ENCODE measurements around the gene UGGT1.

The UGGT1 gene

GRCh38 chr2:128108166-128108565, 17.2 kb downstream of the UGGT1 start:
- no peak for DNase-seq (ENCODE audit: low spot score)

GRCh38 chr2:128109243-128109642, 18.2 kb downstream of the UGGT1 start:
- DNase-seq (ENCODE audit: low spot score), result no peak

GRCh38 chr2:128115921-128116623, 25.1 kb downstream of the UGGT1 start:
- no peak for DNase-seq (ENCODE audit: low spot score)

GRCh38 chr2:128134573-128134972, 43.6 kb downstream of the UGGT1 start:
- DNase-seq (ENCODE audit: low spot score), result no peak

DNA sequence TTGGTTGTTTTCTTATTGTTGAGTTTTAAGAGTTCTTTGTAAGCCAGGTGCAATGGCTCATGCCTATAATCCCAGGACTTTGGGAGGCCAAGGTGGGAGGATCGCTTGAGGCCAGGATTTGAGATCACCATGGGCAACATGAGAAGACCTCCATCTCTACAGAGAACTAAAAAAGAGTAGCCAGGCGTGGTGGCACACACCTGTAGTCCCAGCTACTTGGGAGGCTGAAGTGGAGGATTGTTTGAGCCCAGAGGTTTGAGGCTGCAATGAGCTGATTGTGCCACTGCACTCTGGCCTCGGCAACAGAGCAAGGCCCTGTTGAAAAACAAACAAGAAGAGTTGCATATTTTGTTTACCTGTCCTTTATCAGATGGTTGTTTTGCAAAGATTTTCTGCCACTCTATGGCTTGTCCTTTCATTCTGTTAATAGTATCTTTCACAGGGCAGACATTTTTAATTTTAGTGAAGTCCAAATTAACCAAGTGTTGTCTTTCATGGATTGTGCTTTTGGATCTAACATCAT, 46.2 kb downstream of the UGGT1 start:
- DNase-seq (ENCODE audit: low spot score), result no peak

DNA sequence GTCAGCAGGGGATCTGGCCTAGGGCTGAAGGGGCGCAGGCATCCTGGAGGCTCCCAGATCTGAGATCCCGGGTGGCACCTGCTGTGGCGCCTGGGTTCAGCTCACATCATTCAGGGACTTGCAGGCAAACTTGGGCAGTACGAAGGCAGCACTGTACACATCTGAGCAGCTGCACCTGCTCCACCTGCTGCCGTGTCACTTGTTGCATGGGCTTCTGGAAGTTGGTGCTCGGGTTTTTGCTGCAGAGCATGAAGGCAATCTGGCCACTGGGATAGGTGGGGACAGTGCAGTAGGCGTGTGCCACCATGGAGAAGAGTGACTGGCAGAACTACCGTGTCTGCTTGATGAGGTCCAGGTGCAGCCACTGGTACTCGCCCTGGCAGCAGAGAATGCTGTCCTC, 48.6 kb downstream of the UGGT1 start:
- no peak for DNase-seq (ENCODE audit: low spot score)

GRCh38 chr2:128145651-128146050, 54.7 kb downstream of the UGGT1 start:
- DNase-seq (ENCODE audit: low spot score), result no peak

GRCh38 chr2:128153786-128154185, 62.8 kb downstream of the UGGT1 start:
- DNase-seq (ENCODE audit: low spot score), result no peak

DNA sequence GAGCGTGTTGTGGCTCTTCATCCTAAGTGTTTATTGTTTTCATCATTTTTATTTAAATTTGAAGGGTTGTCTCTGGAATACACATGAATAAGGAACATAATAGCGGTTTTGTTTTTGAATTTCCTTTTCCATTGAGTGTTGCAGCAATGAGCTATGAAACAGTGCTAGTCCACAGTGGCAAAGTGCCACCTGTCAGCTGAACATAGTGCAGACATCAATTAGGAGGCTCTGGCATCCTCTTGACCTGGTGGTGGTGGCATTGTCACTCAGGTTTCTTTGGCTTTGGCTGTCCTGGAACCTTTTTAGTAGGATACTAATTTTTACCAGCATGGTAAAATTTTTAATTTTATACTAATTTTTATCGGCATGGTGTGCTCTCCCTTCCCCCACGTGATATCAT, 63.2 kb downstream of the UGGT1 start:
- no peak for DNase-seq (ENCODE audit: low spot score)

- DNase-seq (ENCODE audit: low spot score), result no peak
Observed at GRCh38 chr2:128155970-128156369, 65.0 kb downstream of the UGGT1 start.

DNA sequence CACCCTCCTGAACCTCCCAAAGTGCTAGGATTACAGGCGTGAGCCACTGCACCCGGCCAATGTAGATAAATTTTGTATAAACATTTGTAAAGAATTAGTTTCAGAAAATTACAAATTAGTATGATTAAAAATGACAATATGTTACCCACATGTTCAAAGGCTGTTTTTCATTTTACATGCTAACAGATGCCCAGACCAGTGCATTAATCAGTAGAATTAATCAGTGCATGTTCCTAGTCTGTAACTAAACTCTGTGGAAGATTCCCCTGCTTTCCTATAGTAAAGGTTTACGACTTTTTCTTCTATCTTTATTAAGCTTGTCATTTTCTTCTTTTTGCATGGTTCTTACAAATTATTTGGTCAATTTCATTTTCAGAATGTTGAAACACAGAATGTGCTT, 65.8 kb downstream of the UGGT1 start:
- DNase-seq (ENCODE audit: low spot score), result no peak

- no peak for DNase-seq (ENCODE audit: low spot score)
Observed at GRCh38 chr2:128157644-128158043, 66.6 kb downstream of the UGGT1 start.

DNA sequence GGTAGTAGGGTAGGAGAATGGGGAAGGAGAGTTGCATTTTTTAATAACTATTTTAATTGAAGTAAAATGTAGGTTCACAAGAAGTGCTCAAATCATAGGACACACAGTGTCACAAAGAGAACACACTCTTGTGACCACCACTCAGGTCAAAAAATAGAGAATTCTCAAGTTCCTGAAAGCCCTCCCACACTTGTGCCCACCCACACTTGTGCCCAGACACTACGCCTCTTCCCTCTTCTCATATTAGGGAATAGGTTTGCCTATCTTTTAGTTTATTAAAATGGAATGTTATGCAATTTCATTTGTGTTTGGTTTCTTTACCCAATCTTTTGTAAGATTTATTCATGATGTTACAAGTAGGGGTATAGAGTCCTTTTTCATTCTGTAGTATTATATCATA, 67.2 kb downstream of the UGGT1 start:
- no peak for DNase-seq (ENCODE audit: low spot score)

DNA sequence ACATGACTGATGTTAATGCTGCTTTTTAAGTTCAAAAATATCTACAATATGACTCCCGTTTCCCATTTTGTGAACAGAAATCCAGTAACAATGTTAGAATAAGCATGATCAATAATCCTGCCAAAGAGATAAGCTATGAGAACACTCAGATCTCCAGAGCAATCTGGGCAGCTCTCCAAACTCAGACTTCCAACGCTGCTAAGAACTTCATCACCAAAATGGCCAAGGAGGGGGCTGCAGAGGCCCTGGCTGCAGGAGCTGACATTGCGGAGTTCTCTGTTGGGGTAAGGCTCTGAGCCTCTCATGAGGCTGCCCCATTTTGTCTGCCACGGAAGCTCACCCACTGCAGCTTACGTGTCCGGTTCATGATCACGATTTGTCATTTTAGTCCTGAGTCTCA, 68.4 kb downstream of the UGGT1 start:
- no peak for DNase-seq (ENCODE audit: low spot score)

DNA sequence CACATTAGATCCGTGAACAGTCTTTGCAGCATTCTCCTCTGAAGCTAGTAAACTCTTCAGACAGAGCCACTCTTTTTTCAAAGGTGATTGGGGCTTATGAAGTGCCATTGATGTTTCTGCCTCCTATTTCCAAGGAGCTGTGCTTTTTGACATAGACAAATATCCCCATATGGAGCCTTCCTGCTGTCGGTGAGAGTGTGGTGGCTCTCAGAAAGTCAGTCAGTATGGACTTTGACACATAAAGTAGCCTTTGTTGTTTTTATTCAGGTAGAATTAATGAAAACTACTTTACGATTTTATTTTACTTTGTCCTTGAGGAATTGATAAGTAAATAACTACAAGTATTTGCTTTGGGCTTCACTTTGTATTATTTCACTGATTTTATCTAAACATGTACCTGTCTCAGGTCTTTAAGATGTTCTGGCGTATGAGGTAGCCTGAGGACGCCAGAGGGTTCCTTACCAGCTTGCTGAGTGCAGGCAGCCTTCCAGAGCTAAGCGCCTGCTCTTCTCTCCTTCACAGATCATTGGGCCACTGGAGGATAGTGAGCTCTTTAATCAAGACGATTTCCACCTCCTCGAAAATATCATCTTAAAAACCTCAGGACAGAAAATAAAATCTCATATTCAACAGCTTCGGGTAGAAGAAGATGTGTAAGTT, 69.7 kb downstream of the UGGT1 start:
- no peak for DNase-seq (ENCODE audit: low spot score)

GRCh38 chr2:128162266-128162665, 71.3 kb downstream of the UGGT1 start:
- no peak for DNase-seq (ENCODE audit: low spot score)

DNA sequence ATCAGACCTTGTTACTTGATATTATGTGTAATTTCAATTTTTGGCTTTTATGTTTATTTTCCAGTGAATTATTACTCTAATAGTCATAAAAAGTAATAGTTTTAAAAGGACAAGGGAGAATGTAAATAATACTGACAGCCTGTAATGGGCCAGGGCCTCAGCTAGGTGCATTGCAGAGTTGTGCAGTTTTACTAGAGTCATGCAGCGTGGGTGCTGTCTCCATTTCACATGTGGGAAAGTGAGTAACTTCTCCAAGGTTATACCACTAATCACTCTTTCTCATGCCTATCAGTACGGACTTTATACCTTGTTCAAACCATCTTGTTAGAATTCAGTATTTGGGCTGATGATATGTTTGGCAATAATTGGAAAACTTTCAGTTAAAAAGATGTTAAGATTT, 73.3 kb downstream of the UGGT1 start:
- DNase-seq (ENCODE audit: low spot score), result no peak

DNA sequence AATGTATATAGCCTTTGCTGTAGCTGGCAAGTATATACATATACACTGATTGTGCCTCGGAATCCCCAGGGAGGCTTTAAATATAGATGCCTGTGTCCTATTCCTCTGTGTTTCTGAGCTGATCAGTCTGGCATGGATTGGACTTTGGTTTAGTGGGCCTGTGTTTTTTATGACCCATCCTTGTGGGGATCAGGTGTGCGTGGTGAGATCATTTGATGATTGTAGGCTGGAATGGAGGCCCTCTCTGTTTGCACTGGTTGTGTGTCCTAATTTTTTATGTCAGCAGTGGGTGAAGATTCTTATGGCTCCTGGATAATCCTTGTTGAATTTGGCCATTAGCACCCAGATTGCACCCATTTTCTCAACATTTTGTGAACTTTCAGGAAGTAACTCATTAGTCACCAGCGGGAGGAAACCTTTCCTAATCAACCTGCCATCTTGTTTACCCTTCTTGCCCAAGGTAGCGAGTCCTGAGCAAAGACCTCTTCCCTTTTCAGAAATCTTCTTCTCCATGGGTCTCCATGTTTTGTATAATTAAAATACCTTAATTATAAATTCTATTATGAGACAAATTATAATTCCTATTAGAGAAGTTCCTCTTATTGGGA, 75.8 kb downstream of the UGGT1 start:
- DNase-seq (ENCODE audit: low spot score), result no peak

DNA sequence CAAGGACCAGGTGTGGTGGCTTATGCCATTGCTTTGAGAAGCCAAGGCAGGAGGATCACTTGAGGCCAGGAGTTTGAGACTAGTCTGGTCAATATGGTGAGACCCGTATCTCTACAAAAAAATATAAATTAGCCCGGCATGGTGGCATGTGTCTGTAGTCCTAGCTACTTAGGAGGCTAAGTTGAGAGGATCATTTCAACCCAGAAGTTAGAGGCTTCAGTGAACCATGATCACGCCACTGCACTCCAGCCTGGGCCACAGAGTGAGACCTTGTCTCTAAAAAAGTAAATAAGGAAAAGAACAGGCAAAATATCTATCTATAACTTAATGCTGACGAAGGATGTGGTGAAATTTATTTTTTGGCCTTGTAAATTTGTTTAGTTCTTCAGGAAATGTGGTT, 78.1 kb downstream of the UGGT1 start:
- no peak for DNase-seq (ENCODE audit: low spot score)

DNA sequence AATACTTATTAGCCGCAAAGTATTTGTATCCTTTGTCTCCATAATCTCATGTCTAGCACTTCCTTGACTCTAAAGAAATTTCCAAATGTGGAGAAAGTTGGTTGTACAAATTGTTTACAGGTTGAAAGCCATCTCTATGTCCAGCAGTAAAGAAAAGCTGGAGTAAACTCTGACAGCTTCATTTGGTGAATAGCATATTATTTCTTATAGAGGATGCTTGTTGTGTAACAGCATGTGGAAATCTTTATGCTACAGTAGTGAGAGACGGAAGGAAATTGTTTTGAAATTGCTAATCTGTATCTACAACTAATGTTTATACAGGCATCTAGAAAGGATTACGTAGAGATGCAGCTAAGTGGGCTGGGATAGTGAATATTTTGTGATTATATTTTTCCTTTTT, 78.5 kb downstream of the UGGT1 start:
- no peak for DNase-seq (ENCODE audit: low spot score)

DNA sequence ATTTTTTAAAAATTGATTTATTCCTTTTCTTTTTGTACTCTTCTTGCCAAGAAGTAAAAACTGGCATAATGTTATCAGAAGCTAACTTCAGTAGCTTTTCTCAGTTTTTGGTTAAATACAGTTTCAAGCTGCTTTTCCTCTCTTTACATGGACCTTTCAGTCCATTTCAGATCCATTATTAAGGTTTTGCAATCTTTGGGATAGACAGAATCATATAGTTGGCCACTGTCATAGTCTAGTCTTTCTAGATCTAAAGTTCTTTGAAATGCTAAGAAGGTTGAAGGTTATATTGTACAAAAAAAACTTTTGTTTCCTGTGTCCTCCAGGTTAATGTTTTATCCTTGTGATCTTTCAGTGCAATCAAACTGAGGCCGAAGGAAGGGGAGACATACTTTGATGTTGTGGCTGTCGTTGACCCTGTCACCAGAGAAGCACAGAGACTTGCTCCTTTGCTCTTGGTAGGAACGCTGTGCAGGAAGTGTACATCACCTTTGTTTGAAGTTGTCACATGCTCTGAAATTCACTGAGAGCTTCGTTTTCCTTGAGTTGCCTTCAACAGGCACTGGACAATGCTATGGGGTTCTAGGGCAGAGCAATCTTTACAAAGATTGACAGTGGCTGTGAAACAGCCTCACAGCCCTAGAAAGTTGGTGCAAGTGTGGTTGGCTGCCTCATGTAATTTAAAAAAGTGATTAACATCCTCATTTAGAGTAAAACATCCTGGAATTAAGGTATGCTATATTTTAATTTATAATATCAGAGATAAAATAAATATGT, 79.1 kb downstream of the UGGT1 start:
- DNase-seq (ENCODE audit: low spot score), result no peak

- no peak for DNase-seq (ENCODE audit: low spot score)
Observed at GRCh38 chr2:128170776-128171175, 79.8 kb downstream of the UGGT1 start.

- no peak for DNase-seq (ENCODE audit: low spot score)
Observed at GRCh38 chr2:128172191-128172590, 81.2 kb downstream of the UGGT1 start.

All from HuH-7.5 (cell line).